Measurements from ENCODE around the gene KIF6.

DNA sequence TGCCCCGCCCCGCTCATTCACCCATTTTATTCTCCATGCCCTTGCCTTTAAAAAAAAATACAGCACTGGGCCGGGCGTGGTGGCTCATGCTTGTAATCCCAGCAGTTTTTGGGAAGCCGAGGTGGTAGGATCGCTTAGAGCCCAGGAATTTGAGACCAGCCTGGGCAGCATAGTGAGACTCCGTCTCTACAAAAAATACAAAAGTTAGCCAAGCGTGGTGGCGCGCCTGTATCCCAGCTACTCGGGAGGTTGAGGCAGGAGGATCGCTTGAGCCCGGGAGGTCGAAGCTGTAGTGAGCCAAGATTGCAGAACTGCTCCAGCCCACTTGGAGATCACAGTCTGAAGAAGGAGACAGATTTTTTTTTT is 407 bp upstream of the KIF6 start:
- TF ChIP-seq, protein P1, sequence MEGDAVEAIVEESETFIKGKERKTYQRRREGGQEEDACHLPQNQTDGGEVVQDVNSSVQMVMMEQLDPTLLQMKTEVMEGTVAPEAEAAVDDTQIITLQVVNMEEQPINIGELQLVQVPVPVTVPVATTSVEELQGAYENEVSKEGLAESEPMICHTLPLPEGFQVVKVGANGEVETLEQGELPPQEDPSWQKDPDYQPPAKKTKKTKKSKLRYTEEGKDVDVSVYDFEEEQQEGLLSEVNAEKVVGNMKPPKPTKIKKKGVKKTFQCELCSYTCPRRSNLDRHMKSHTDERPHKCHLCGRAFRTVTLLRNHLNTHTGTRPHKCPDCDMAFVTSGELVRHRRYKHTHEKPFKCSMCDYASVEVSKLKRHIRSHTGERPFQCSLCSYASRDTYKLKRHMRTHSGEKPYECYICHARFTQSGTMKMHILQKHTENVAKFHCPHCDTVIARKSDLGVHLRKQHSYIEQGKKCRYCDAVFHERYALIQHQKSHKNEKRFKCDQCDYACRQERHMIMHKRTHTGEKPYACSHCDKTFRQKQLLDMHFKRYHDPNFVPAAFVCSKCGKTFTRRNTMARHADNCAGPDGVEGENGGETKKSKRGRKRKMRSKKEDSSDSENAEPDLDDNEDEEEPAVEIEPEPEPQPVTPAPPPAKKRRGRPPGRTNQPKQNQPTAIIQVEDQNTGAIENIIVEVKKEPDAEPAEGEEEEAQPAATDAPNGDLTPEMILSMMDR (optimal IDR thresholded peaks at IDR 0.05 in 1 of 3, IDR thresholded peaks at IDR 0.05 in 1 of 3, conservative IDR thresholded peaks at IDR 0.05 in 1 of 3; ENCODE audit: extremely low read depth in 1 of 3, insufficient read depth in 2 of 3, low read length in 3 of 3) = no peak
- TF ChIP-seq EZH2 (IDR thresholded peaks at IDR 0.05; ENCODE audit: low read length) = no peak
